Smooth muscle cell (in vitro differentiated cells): ENCODE measurements around the gene KMT5B. TPM values are rescaled to one million over a fixed set of nuclear protein-coding genes. Genes with fewer than 3 reads are reported as not detected.

Source experiments
- DNase-seq: peaks from one replicate; lab custom pipeline; 2025; ENCODE audit not compliant: unreplicated experiment; lab: John Stamatoyannopoulos, UW
- H2AFZ ChIP-seq: fragments of 200-600 bp; sonication (generic); 2 replicates; pipeline ENCODE4 v1.6.0; 2016; ENCODE audit warnings: antibody characterized with exemption, low read depth, mild to moderate bottlenecking
- H3F3A ChIP-seq: fragments of 200-600 bp; sonication (generic); 2 replicates; pipeline ENCODE4 v1.6.0; 2017; ENCODE audit warnings: antibody characterized with exemption, low read depth
- H3K27ac ChIP-seq: fragments of 200-600 bp; sonication (generic); 2 replicates; pipeline ENCODE4 v1.5.1; 2016; ENCODE audit warnings: low read depth, mild to moderate bottlenecking
- H3K27me3 ChIP-seq: fragments of 200-600 bp; sonication (generic); 2 replicates; pipeline ENCODE4 v1.6.1; 2016; ENCODE audit warnings: low read depth, mild to moderate bottlenecking
- H3K36me3 ChIP-seq: fragments of 200-600 bp; sonication (generic); 2 replicates; pipeline ENCODE4 v1.5.1; 2016; ENCODE audit warnings: low read depth
- H3K4me1 ChIP-seq: fragments of 200-600 bp; sonication (generic); 2 replicates; pipeline ENCODE4 v1.5.1; 2016; ENCODE audit warnings: low read depth
- H3K4me2 ChIP-seq: fragments of 200-600 bp; sonication (generic); 2 replicates; pipeline ENCODE4 v1.6.0; 2016; ENCODE audit warnings: mild to moderate bottlenecking
- H3K4me3 ChIP-seq: fragments of 200-600 bp; sonication (generic); 2 replicates; pipeline ENCODE4 v1.5.1; 2016; ENCODE audit warnings: mild to moderate bottlenecking
- H3K79me2 ChIP-seq: fragments of 200-600 bp; sonication (generic); 2 replicates; pipeline ENCODE4 v1.6.0; 2016; ENCODE audit warnings: low read depth, mild to moderate bottlenecking
- H3K9ac ChIP-seq: fragments of 200-600 bp; sonication (generic); 2 replicates; pipeline ENCODE4 v1.6.0; 2016; ENCODE audit warnings: low read depth
- H3K9me3 ChIP-seq: fragments of 200-600 bp; sonication (generic); replicated peaks from 2 replicates; pipeline ENCODE4 v1.5.1; 2016; ENCODE audit warnings: low read depth
- H4K20me1 ChIP-seq: fragments of 200-600 bp; sonication (generic); 2 replicates; pipeline ENCODE4 v1.6.0; 2016; ENCODE audit warnings: low read depth
- WGBS: methylation state at CpG from one replicate; pipeline ENCODE4 v1.1.7; 2016; ENCODE audit warnings: low lambda C conversion rate; 5-methylcytosine and 5-hydroxymethylcytosine counted together
- polyA plus RNA-seq: library from polyadenylated mRNA; unstranded; fragments of >200 nt; fragmentation: Nextera tagmentation; extraction: Ambion mirVana; gene quantifications from 2 replicates; pipeline ENCODE4 v1.2.1, GENCODE V29; 2016
- total RNA-seq: library from RNA; depleted of rRNA; stranded (reverse); fragments of >200 nt; gene quantifications from 2 replicates; pipeline ENCODE4 v1.2.3, GENCODE V29; 2014
- TF ChIP-seq, protein P1 (sequence below): fragments of 200-600 bp; sonication (generic); IDR thresholded peaks from 2 replicates; pipeline ENCODE4 v1.5.1; 2017; ENCODE audit warnings: borderline replicate concordance, mild to moderate bottlenecking, antibody characterized with exemption; ENCODE audit not compliant: insufficient read depth, poor library complexity, severe bottlenecking

The KMT5B gene
- total and polyA plus RNA-seq, 2 experiments from 2014 or later, result 32.1 to 35.0 TPM

DNA sequence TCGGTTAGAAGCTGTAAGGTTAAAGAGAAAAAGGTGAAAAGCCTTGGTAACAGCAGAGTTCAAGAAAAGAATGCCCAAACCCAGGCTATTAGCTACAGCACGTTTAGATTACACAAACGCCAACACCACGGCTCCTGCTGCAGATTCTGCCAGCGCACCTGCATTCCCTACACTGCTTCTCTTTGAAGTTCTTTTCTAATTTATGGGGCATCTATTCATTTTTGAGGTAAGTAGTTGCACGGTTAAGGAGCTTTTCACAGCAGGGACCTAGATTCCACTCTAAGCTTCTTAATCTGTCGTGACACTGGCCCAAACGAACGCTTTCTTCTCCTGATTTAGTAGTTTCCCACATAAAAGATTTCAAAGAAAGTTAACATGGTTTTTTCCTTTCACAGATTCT lies 53.9 kb downstream of the KMT5B start:
- DNase-seq, result no peak
- no peaks in the 10 kb centered on the region for H3K36me3 ChIP-seq
- H3K9ac ChIP-seq, result no peak overlapping the region
- WGBS, result 88% methylated on average over 9 of the region's 9 CpGs
- H3K9me3 ChIP-seq, result no peaks in the 10 kb centered on the region
- H3K4me2 ChIP-seq, result no peak overlapping the region
- no peak overlapping the region for H3K27ac ChIP-seq
- peaks cover under 1% of the 10 kb centered on the region for H4K20me1 ChIP-seq
- H3K79me2 ChIP-seq, result no peaks in the 10 kb centered on the region
- TF ChIP-seq, protein P1, sequence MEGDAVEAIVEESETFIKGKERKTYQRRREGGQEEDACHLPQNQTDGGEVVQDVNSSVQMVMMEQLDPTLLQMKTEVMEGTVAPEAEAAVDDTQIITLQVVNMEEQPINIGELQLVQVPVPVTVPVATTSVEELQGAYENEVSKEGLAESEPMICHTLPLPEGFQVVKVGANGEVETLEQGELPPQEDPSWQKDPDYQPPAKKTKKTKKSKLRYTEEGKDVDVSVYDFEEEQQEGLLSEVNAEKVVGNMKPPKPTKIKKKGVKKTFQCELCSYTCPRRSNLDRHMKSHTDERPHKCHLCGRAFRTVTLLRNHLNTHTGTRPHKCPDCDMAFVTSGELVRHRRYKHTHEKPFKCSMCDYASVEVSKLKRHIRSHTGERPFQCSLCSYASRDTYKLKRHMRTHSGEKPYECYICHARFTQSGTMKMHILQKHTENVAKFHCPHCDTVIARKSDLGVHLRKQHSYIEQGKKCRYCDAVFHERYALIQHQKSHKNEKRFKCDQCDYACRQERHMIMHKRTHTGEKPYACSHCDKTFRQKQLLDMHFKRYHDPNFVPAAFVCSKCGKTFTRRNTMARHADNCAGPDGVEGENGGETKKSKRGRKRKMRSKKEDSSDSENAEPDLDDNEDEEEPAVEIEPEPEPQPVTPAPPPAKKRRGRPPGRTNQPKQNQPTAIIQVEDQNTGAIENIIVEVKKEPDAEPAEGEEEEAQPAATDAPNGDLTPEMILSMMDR, result no peak
- H2AFZ ChIP-seq, result no peak overlapping the region
- H3F3A ChIP-seq, result no peaks in the 10 kb centered on the region
- H3K27me3 ChIP-seq, result no peaks in the 10 kb centered on the region
- H3K4me1 ChIP-seq, result peaks cover 18% of the 10 kb centered on the region
- no peak overlapping the region for H3K4me3 ChIP-seq

DNA sequence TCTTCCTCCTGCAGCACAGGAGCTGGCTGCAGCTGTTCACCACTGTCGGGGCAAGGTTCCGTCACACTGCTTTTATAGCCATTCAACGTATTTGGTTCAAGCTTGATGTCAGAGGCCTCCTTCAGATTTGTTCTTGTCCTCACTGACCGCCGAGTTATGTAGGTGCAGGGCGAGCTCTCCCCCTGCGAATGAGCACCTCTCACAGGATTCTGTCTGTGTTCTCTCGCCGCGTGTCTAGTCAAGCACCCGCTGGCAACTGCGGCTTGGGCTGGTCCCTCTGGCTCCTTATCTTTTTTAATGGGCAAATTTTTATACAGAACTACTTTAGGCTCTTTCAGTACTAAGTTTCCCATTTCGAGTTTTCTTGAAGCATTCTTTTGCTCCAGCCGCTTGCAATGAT lies 54.5 kb downstream of the KMT5B start:
- H3K4me3 ChIP-seq, result no peak overlapping the region
- no peaks in the 10 kb centered on the region for H3F3A ChIP-seq
- no peak for DNase-seq
- H3K4me1 ChIP-seq, result peaks cover 18% of the 10 kb centered on the region
- TF ChIP-seq, protein P1, result no peak
- H3K27me3 ChIP-seq, result no peaks in the 10 kb centered on the region
- H3K27ac ChIP-seq, result no peak overlapping the region
- H2AFZ ChIP-seq, result no peak overlapping the region
- no peaks in the 10 kb centered on the region for H4K20me1 ChIP-seq
- no peak overlapping the region for H3K9ac ChIP-seq
- no peak overlapping the region for H3K4me2 ChIP-seq
- H3K79me2 ChIP-seq, result no peaks in the 10 kb centered on the region
- H3K9me3 ChIP-seq, result no peaks in the 10 kb centered on the region
- 97% methylated on average over 14 of the region's 14 CpGs for WGBS
- H3K36me3 ChIP-seq, result no peaks in the 10 kb centered on the region

DNA sequence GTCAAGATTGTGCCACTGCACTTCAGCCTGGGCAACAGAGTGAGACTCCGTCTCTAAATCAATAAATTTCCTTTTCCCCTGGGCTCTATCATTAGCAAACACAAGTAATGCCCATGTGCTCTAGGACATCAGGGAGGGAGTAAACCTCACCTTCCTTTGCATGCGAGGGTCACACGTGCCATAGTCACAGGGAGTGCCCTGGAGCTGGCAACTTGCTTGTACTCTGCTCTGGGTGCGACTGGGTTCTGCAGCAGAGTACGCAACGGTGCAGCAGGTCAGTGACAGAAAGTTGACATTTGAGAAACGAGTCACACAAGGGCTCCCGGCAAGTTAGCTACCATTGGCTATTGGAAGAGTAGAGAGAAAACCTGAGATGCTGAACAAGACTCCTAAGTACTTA lies 59.4 kb downstream of the KMT5B start:
- Histone ChIP-seq H4K20me1 (no peaks in the 10 kb centered on the region), H3K4me3 (no peak overlapping the region)

DNA sequence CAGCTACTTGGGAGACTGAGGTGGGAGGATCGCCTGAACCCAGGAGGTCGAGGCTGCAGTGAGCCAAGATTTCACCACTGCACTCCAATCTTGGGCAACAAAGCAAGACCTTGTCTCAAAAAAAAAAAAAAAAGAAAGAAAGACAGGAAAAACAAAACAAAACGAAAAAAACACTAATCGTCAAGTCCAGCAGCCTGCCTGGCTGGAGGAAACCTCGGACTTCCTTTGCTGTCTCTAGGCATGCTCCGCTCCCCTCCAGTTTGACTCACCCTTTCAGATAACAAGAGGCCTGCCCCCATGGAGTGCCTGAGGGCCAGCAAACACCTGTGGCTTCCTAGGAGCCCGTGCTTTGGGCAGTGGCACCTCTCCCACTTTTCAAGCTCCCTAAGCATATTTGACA lies 63.1 kb downstream of the KMT5B start:
- no peak overlapping the region for H3K27ac ChIP-seq
- H3K27me3 ChIP-seq, result no peaks in the 10 kb centered on the region
- no peaks in the 10 kb centered on the region for H3K36me3 ChIP-seq
- no peak overlapping the region for H3K4me2 ChIP-seq
- no peaks in the 10 kb centered on the region for H3K9me3 ChIP-seq
- no peak for DNase-seq
- no peak overlapping the region for H2AFZ ChIP-seq
- TF ChIP-seq, protein P1, result no peak
- no peak overlapping the region for H3K4me3 ChIP-seq
- no peaks in the 10 kb centered on the region for H3F3A ChIP-seq
- no peak overlapping the region for H3K9ac ChIP-seq
- H4K20me1 ChIP-seq, result no peaks in the 10 kb centered on the region
- H3K4me1 ChIP-seq, result no peaks in the 10 kb centered on the region
- 47% methylated on average over 6 of the region's 7 CpGs for WGBS
- H3K79me2 ChIP-seq, result no peaks in the 10 kb centered on the region

More for the DNA sequence above, 59.4 kb downstream of the KMT5B start:
- Histone ChIP-seq H3K9me3 (no peaks in the 10 kb centered on the region), H3K79me2 (no peaks in the 10 kb centered on the region), H3K27ac (no peak overlapping the region), H2AFZ (no peak overlapping the region), H3K4me2 (no peak overlapping the region), H3K4me1 (peaks cover 7% of the 10 kb centered on the region), H3K27me3 (no peaks in the 10 kb centered on the region), H3K9ac (no peak overlapping the region), H3K36me3 (no peaks in the 10 kb centered on the region), H3F3A (no peaks in the 10 kb centered on the region)
- DNase-seq, result no peak
- 91% methylated on average over 8 of the region's 8 CpGs for WGBS
- TF ChIP-seq, protein P1, result no peak
